Measurements from ENCODE around the gene TRIM10.
A peak's percentile ranks its signal among the peaks of the same experiment; 100 is the strongest.
"Not testable (repeated sequence)": the region's sequence is repeated elsewhere in the genome, so short reads cannot be mapped to it uniquely, and the experiment has no call there.

The TRIM10 gene

DNA sequence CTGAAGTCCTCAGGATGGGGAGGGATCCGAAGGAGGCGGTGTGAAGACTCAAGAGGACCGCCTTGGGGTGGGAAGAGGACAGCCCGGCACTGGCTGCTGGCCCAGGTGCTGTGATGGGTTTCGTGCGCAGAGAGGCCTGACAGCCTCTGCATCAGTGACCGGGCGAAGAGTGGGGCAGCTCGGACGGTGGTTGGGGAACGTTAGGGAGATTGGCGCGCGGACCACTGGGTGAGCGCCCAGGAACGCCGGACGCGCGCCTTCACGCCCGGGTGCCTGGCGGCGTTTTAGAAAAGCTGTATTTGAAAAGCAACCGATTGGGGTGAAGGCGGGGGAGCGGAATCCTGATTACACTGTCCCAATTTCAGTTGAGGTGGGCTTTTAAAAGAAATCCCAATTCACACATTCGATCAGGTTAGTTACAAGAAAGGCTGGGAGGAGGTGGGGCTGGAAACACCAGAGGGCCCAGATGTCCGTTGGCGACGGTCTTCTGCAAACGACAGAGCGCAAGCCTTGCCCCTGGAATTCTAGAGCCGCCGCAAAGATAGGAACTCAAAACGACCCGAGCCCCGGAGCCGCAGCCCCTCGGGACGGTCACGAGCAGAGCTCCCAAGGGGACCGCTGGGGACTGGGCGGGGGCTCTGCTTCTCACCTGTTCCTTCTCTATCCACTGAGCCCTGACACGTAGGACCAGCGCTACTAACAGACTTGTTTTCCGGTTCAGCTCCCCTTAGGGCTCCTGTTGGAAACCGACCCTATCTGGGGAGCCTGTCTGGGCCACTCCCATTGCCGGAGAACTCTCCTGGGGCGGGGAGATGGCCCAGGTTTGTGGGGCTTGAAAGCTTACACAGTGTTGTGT is 33.5 kb downstream of the TRIM10 start:
- no peak for DNase-seq

DNA sequence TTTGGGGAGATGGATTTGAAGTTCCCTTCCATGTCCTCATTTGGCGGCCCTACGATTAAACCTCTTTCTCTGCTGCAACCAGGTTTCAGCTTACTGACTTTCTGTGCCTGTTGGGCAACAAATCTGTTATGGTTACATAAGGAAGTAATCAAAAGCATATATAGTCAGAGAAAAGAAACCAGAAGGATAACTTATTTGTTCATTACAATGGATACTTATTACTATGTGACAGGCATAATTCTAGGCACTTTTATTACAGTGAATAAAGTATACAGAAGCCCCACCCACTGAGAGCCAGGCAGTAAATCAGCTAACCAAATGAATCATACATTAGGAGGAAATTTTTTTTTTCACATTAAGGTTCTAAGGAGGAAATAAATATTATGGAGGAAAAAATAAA is 38.5 kb downstream of the TRIM10 start:
- no peak for DNase-seq

DNA sequence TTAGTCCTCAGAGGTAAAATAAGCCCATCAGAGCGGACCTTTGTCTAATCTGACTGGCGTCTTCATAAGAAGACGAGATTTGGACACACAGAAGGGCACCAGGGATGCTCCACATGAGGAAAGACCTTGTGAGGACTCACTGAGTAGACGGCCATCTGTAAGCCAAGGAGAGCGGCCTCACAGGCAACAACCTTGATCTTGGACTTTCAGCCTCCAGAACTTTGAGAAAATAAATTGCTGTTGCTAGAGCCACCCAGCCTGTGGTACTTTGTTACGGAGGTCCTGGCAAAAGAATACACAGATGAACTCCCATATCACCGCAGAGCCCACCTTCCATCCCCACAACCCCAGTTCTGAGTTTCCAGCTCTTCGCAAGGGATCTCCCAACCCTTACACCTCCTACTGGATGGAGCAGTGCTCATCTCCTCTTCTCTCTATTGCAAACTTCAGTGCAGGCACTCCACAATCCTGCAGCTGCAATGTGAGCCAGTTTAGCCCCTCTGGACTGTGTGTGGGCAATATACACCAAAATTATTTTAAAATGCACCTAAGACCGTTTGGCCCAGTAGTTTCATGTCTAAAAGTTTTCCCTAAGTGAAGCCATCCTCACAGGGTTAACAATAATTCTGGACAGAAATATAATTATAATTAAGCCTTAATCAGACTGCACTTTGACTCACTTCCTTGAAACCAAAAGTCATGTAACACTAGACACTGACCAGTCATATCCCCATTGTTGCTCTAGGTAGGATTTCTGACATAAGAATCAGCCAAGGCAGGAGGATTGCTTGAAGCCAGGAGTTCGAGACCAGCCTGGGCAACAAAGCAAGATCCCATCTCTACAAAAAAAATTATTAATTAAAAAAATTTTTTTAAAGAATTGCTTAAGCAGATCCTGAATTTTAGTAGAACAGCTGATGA is 39.3 kb downstream of the TRIM10 start:
- DNase-seq = no peak

DNA sequence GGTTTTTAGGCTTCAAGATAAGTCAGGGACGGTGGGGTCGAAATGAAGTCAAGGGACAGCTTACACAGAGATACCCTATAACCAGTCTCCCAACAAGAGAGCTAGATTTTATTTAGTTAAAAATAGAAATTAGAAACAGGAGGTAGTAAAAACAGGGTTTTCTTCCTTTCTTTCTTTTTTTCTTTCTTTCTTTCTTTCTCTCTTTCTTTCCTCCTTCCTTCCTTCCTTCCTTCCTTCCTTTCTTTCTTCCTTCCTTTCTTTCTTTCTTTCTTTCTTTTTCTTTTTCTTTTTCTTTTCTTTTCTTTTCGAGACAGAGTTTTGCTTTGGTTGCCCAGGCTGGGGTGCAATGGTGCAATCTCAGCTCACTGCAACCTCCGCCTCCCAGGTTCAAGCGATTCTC is 42.3 kb downstream of the TRIM10 start:
- not testable (repeated sequence) for DNase-seq

DNA sequence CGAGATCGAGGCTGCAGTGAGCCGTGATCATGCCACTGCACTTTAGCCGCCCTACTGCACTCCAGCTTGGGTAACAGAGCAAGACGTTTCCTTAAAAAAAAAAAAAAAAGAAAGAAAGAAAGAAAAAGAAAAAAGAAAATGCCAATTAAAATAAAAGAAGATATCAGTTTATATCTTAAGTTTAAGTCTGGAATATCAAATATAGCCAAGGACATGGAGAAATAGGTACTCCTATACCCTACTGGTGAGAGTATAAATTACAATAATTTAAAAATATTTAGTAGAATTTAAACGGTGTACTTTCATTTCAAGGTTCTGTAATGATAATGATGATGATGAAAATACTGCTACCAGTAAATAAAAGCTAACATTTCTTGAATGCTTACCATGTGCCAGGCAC is 44.3 kb downstream of the TRIM10 start:
- DNase-seq = no peak

DNA sequence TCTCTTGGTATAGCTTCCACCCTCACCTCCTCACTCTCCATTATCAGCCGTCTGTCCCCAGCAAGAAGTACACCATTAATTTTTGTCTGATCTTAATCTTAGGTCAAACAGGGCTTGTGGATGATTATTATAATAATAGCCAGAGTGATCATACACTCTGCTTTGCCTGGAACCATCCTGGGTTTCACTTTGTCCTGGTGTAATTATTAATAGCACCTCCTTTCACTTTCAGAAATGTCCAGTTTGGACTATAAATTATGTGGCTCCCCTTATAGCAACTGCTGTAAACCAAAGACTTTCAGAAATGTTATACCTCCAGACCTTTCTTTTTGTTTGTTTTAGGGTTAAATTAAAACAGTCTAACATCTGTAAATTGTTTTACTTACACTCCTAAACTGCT is 47.2 kb downstream of the TRIM10 start:
- DNase-seq = no peak

DNA sequence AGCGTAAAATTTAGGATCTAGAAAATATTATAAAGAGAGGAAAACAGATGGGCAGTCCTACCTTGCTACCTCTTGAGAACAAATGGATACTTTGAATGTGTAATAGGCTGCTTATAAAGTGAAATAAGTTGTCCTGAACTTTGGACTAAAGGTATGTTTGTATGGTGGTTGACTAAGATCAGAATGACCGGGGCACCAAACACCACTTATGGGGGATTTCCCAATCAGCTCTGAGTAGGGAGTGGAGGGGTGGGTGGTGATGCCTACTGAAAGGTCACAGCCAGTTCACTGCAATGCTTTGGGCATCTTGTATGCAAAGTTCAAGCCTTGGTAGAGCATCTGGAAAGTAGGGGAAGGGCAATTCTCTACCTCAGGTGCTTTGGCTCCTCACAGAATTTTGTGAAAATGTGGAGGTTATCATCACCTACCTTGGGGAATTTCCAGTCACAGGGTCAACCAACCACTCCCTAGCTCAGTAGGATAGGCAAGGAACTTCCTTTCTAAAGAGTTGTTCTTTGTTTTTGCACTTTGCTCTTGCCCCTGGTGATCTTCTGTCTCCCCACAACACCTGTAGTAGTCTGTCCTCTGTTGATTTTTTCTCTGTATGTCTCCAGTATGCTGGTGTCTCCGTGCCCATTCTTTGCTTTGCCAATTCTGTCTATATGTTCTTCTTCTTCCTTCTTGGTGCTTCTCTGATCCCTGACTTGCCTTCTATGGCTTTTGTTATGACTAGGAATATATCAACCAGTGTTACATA is 47.8 kb downstream of the TRIM10 start, which contains the start of gene TRIM31:
TRIM31 (minus strand) TSS at position 88 of the 757 bp plus-strand sequence. CDS start 285 bp downstream, outside the sequence.
- no peak for DNase-seq

DNA sequence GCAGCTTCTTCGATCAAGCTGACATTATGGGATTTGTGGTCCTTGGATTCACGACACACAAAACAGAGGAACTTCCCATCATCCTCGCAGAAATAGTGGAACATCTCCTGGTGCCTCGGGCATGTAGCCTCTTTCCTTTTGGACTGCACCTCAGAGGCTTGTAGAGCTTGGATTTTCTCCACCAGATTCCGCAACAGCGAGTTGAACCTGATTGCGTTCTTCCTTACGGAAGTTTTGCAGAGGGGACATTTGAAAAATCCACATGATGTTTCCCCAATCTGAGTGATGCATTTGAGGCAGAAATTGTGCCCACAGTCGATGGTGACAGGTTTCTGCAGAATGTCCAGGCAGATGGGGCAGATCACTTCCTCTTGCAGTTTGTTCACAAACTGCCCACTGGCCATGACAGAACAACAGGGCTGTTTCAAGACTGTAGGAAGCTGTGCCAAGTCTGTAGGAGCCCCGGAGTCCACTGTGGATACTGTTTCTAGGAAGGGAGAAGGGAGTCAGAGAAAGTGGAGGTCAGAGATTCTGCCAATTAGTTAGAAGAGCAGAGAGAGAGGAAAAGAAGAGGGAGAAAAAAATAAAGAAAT is 48.5 kb downstream of the TRIM10 start:
- DNase-seq = no peak

DNA sequence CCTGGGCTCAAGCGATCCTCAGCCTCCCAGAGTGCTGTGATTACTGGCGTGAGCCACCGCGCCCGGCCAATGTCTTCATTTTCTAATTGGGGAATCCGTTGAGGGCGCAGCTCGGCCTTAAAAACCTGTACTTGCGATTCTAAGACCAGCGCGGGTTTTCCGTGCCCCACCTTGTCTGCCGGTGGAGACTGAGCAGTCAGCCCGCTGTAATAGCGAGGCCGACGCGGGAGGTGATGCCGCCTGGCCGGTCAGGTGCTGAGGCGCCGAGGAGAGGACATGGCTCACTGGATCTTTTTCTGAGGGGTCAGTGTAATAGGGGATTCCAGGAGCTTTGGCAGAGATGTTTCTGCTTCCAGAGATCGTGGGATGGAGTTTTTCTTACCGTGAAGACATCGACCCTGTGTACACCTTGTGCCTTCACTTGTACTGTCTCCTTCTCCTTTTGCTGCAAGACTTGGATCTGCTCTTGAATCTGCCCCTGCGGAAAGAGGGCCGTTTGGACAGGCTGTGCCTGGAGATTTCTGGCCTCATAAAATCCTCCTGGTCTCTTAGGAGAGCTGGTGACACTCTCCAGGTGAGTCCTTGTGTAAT is 49.6 kb downstream of the TRIM10 start:
- DNase-seq = no peak

DNA sequence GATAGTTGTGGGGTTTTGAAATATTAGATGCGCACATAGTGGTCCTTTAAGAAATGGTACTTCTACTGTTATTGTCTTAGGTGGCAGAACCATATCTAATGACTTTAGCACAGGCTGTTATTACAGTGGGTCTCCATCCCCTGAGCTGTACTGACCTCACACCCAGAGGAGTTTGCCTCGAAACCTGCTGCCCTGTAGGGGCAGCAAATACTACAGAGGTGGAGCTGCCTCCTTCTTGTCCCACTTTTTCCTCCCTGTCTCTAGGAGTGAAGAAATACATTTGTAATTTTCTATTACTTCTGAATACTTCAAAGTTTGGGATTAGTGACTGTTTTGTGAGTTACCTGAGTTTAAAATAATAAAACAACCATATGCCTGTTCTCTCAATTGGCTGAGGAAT is 56.4 kb downstream of the TRIM10 start:
- DNase-seq = no peak

DNA sequence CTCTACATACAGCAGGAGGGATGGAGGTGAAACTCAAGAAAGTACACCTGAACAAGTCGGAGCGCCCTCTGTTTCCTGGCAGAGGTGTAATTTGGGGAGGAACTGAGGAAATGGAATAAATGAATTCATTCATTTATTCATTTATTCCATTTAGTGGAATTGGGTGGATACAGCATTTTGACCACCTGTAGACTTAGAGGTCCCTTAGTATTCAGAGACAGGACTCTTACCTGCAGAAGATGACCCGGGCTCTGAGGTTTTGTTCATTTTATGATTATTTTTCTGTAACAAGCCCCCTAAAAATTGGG is 57.2 kb downstream of the TRIM10 start:
- DNase-seq = no peak

DNA sequence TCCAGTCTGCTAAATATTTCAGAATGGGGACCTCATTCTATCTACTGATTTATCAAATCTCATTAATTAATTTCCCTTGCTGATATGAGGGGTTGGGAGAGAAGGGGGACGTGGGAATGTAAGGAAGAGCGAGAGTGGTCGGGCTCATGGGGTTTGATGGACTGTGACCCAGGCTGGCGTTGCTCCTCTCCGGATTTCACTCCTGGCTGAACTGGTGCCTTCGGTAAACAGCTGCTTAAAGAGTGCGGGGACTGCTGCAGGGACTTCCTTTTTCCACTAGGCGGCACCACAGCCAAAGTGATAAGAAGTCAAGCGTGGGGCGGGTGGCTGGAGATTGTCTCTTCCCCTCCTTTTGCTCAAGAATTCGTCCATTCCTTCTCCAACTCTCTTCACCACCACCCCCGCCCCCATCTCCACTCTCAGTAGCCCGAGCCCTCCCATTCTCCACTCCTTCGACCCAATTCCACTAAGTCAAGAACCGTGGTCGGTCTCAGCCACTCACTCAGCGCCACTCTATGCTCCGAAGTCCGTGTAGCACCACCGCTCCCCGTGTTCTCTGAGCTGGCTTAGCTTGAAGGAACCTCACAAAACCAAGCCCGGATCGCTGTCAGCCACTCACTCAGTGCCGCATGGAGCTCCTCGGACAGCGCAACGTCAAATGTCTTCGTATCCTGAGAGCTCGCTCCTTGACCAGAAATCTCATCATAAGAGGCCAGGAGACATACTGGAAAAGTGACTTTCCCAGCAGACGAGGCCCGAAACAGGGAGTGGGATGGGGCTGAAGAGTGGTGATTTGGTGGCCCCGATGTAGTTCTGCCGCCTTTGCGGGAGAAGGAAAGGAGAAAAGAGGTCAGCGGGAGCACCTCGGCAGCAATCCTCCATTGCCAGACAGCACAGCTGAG is 57.8 kb downstream of the TRIM10 start:
- peak; percentile 73 for DNase-seq

DNA sequence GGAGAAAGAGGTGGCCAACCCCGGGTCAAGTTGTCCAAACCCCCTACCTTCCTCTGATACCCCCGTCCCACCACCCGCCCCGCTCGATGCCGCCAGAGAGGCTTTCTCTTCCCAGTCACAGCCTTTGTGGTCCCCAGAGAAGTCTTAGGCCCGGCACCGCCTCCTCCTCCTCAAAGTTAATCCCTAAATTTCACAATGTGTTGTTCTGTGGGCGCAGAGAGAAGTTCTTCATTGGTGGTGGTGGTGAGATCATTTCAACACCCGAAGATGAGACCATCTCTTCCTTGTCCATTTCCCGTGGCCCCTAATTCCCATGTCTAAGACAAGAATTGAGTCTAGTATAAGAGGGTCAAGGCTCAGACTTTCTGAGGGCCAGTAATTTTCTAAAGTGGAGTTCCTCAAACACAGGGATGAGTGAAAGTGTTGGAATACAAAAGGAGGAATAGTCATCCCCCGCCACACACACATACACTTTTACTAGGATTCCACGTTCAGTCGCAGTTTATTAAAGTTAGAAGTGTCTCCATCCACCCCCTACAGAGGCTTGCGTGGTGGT is 58.5 kb downstream of the TRIM10 start:
- DNase-seq = no peak

Measured in stimulated activated CD4-positive, alpha-beta T cell treated with anti-CD3 and anti-CD28 coated beads, Interleukin-12 subunit alpha, Interleukin-12 subunit beta, amount 100 ng/mL, for 4 hours (primary cell).